ENCODE data around the gene ROCK1. TPM values are rescaled to one million over a fixed set of nuclear protein-coding genes. Genes with fewer than 3 reads are reported as not detected.

The ROCK1 gene
- total and polyA plus RNA-seq, 2 of the 8 experiments (the other 6 are each of a cell fraction or from before 2014, with no cell fraction given) = 4.2 to 48.9 TPM

DNA sequence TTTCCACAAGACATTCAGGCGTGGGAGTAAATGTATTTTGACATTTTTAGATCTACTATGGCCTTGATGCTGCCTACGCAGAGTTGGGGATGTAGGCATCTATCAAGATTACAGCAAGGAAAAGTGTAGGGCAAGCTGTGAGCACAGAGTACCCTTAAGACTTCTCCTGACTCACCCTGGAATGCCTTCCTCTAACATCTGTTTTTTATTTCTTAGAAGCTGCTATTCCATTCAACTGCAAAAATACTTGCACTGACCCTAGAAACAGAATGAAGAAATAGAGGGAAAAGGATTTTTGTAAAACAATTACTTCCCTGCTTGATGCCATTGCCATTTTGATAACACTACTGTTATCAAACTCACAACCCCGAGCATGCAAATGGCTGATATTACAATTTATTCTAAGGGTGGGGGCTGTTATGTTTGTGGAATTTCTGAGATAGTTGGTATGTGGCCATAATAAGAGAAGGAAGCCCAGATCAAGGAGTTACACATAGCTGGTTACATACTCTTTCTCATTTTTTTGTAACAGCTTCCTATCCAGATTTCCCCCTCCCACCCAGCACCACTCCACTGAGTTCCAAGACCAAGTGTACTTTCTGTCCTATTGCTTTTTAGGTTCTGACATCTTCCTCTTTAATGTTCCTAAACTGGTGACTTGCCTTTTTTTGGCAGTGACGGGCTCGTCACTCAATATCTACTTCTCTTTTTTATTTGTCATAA lies 6.0 kb upstream of the ROCK1 start (continued):
- TF ChIP-seq ATF2 (IDR thresholded peaks at IDR 0.05; ENCODE audit: low read length) (no peak), CHD2 (IDR thresholded peaks at IDR 0.05; ENCODE audit: low read length) (no peak), SAP30 (IDR thresholded peaks at IDR 0.05; ENCODE audit: insufficient read depth, insufficient replicate concordance, low read length) (no peak), TBP (IDR thresholded peaks at IDR 0.05; ENCODE audit: low read depth, low read length) (no peak), YY1 (IDR thresholded peaks at IDR 0.05; ENCODE audit: low read depth, low read length) (no peak), SP2 (IDR thresholded peaks at IDR 0.05; ENCODE audit: low read length) (no peak), KDM4A (IDR thresholded peaks at IDR 0.05; ENCODE audit: low read depth, low read length, severe bottlenecking) (no peak), HDAC2 (IDR thresholded peaks at IDR 0.05; ENCODE audit: borderline replicate concordance in 1 of 2, low read depth in 2 of 2, low read length in 2 of 2) (no peak), SP1 (IDR thresholded peaks at IDR 0.05; ENCODE audit: low read depth, low read length) (no peak)

Data from H1 (cell line).